Measurements from ENCODE around the gene CALN1.

Gene CALN1

DNA sequence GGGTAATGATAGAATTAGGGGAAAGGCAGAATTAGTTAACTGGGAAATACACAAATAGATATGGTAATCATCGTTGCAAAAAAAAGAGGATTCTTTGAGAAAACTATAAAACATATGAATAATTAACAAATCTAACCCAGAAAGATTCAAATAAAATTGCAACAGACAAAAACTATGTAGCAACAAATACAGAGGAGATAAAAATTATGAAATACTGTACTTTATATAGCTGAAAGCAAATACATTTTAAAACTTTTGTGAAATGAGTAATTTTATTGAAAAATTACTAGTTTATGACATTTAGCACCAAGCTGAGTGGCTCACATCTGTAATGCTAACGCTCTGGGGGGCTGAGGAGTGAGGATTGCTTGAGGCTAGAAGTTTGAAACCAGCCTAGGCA is 356.7 kb downstream of the CALN1 start:
- DNase-seq (ENCODE audit: low read depth): no peak
- TF ChIP-seq, protein P1, sequence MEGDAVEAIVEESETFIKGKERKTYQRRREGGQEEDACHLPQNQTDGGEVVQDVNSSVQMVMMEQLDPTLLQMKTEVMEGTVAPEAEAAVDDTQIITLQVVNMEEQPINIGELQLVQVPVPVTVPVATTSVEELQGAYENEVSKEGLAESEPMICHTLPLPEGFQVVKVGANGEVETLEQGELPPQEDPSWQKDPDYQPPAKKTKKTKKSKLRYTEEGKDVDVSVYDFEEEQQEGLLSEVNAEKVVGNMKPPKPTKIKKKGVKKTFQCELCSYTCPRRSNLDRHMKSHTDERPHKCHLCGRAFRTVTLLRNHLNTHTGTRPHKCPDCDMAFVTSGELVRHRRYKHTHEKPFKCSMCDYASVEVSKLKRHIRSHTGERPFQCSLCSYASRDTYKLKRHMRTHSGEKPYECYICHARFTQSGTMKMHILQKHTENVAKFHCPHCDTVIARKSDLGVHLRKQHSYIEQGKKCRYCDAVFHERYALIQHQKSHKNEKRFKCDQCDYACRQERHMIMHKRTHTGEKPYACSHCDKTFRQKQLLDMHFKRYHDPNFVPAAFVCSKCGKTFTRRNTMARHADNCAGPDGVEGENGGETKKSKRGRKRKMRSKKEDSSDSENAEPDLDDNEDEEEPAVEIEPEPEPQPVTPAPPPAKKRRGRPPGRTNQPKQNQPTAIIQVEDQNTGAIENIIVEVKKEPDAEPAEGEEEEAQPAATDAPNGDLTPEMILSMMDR (IDR thresholded peaks at IDR 0.05; ENCODE audit: low read length, missing control alignments): no peak
- H3K4me3 ChIP-seq (replicated peaks; ENCODE audit: low read depth, low read length): no peak overlapping the region

DNA sequence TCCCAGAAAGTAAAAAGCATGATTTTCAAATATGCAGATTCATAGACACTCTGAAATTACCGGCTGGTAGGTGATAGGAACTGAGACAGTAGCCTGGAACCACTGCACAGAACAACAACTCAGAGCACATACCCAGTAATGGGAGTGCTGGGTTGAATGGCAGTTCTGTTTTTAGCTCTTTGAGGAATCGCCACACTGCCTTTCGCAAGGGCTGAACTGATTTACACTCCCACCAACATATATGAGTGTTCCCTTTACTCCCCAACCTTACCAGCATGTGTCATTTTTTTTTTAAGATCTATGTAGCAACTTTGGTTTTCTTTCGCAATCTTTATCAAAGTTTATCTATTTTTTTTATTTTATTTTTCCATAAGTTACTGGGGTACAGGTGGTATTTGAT is 358.8 kb downstream of the CALN1 start:
- TF ChIP-seq, protein P1 (IDR thresholded peaks at IDR 0.05; ENCODE audit: low read length, missing control alignments): no peak
- no peak overlapping the region for H3K4me3 ChIP-seq (replicated peaks; ENCODE audit: low read depth, low read length)
- no peak for DNase-seq (ENCODE audit: low read depth)

DNA sequence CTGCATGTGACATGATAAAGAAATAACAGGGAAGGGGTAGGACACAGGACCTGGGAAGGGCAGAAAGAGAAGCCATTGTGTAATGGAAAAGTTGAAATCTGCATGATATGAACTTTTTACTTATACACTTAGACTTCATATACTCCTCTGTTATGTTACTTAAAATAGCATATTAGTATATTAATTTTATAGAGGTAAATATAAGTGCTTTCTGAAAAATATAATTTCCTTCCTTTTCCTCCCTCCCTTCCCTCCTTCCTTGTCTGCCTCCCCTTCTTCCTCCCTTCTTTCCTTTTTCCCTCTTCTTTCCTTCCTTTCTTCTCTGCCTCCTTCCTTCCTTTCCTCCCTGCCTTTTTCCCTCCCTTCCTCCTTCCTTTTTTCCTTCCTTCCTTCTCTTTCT is 363.7 kb downstream of the CALN1 start:
- H3K4me3 ChIP-seq (replicated peaks; ENCODE audit: low read depth, low read length): no peak overlapping the region
- DNase-seq (ENCODE audit: low read depth): no peak
- TF ChIP-seq, protein P1 (IDR thresholded peaks at IDR 0.05; ENCODE audit: low read length, missing control alignments): no peak

DNA sequence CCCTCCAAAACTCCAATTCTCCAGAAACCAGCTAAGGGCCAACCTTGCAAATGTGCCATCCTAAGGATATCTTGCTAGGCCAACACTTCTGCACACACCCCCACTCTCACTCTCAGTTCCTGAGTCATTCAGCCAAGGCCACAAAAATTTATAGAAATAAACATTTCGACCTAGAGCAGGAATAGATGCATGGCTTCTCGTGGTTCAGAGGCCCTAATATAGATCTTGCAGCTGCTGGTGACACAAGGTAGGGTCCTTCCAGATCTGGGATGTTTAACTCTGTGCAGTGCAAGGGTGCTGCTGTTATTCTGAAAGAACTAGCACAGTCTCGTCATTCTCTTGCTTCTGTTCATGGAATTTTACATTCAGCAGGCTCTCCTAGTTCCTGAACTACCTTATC is 369.3 kb downstream of the CALN1 start:
- TF ChIP-seq, protein P1 (IDR thresholded peaks at IDR 0.05; ENCODE audit: low read length, missing control alignments): no peak
- DNase-seq (ENCODE audit: low read depth): no peak
- H3K4me3 ChIP-seq (replicated peaks; ENCODE audit: low read depth, low read length): no peak overlapping the region

DNA sequence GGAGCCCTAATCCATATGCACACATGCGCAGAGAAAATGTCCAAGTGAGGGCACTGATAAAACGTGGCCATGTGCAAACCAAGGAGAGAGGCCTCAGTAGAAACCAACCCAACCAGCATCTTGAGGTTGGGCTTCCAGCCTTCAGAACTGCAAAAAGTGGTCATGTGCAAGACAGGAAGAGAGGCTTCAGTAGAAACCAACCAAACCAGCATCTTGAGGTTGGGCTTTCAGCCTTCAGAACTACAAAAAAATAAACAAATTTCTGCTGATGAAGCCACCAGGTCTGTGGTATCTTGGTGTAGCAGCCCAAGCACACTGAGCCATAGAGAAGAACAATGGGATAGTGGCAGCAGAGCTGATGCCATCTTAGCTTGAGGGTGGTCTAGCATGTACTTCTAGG is 371.5 kb downstream of the CALN1 start:
- no peak overlapping the region for H3K4me3 ChIP-seq (replicated peaks; ENCODE audit: low read depth, low read length)
- TF ChIP-seq, protein P1 (IDR thresholded peaks at IDR 0.05; ENCODE audit: low read length, missing control alignments): no peak

DNA sequence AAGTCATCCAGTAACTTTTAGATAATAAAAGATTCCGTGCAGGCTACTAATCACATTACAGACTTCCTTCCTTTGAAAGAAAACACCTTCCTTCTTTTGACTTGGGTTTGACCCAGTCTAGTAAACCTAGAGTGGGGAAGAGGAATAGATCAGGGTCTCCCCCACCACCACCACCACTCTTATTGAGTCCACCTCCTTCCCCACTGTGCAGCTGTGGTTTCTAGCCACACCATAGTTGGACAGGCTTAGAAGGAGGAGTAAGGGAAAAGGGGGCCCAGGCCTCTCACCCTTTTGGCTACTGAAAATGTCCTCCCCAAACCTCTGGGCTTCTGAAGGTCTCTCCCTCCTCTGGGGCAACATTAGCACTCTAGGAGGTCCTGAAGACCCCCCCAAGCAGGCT is 372.7 kb downstream of the CALN1 start:
- no peak for DNase-seq (ENCODE audit: low read depth)
- H3K4me3 ChIP-seq (replicated peaks; ENCODE audit: low read depth, low read length): no peak overlapping the region
- TF ChIP-seq, protein P1 (IDR thresholded peaks at IDR 0.05; ENCODE audit: low read length, missing control alignments): no peak

More for the DNA sequence above, 371.5 kb downstream of the CALN1 start:
- DNase-seq (ENCODE audit: low read depth): no peak

DNA sequence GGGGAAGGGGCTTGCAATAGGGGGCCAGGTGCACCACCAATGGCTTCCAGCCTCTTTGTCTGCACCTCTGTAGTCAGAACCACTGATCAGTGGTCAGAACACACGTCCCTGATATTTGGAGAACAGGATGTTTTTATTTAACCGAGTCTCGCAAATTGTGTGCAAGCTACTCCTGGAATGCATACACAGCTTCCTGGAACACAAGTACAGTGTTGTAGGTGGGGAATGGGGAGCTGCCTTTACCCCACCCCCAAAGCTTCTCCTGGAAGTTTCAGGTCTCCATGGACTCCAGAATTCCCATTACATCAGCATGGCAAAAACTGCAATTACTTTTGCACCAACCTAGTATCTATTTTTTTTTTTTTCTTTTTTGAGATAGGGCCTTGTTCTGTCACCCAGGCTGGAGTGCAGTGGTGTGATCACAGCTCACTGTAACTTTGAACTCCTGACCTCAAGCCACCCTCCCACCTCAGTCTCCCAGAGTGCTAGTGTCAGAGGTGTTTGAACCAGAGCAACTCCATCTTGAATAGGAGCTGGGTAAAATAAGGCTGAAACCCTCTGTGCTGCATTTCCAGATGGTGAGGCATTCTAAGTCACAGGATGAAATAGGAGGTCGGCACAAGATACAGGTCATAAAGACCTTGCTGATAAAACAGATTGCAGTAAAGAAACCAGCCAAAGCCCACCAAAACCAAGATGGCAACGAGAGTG is 374.0 kb downstream of the CALN1 start:
- no peak overlapping the region for H3K4me3 ChIP-seq (replicated peaks; ENCODE audit: low read depth, low read length)
- TF ChIP-seq, protein P1 (IDR thresholded peaks at IDR 0.05; ENCODE audit: low read length, missing control alignments): no peak
- no peak for DNase-seq (ENCODE audit: low read depth)
